Tibial artery (tissue), 4 donors: ENCODE measurements around the gene B3GNT3.
A peak's percentile ranks its signal among the peaks of the same experiment; 100 is the strongest.
"Not testable (repeated sequence)": the region's sequence is repeated elsewhere in the genome, so short reads cannot be mapped to it uniquely, and the experiment has no call there.

Source experiments
- DNase-seq, 2 donors: peaks; one replicate each; pipeline ENCODE4 v3.0.0-alpha.2; 2019
- H3K27ac ChIP-seq, 2 donors: fragments of 200-600 bp; sonication (generic) in 1 of 2; 1 replicate in 1 of 2; 2 replicates in 1 of 2; pipeline ENCODE4 v1.5.1; 2018 to 2019; ENCODE audit warnings: mild to moderate bottlenecking in 1 of 2
- H3K27me3 ChIP-seq, 2 donors: fragments of 200-600 bp; sonication (generic) in 1 of 2; one replicate each; pipeline versions ENCODE4 v1.5.1 to v1.6.0; 2016 to 2019
- H3K36me3 ChIP-seq, 3 donors: fragments of 200-600 bp; sonication (generic) in 2 of 3; one replicate each; pipeline ENCODE4 v1.5.1; 2016 to 2019; ENCODE audit warnings: mild to moderate bottlenecking in 2 of 3
- H3K4me1 ChIP-seq, 4 donors: fragments of 200-600 bp; sonication (generic) in 2 of 4; 1 replicate in 3 of 4; 2 replicates in 1 of 4; pipeline ENCODE4 v1.5.1; 2016 to 2019
- H3K4me3 ChIP-seq, 2 donors: fragments of 200-600 bp; sonication (generic) in 1 of 2; 1 replicate in 1 of 2; 2 replicates in 1 of 2; pipeline ENCODE4 v1.5.1; 2018 to 2019; ENCODE audit warnings: mild to moderate bottlenecking in 2 of 2
- H3K9me3 ChIP-seq, 3 donors: fragments of 200-600 bp; sonication (generic) in 1 of 3; one replicate each; pipeline ENCODE4 v1.5.1; 2016 to 2019
- CTCF ChIP-seq, 2 experiments: fragments of 200-600 bp in 1 of 2; fragments of 450-650 bp in 1 of 2; IDR thresholded peaks; one replicate each; pipeline ENCODE4 v1.5.1; 2017 to 2019; ENCODE audit warnings: antibody characterized with exemption in 2 of 2, mild to moderate bottlenecking in 1 of 2, moderate library complexity in 1 of 2
- intact Hi-C: fragments of 100-400 bp; cut with DNase I; formaldehyde crosslinking; loops from one replicate; pipeline ENCODE4 v1.15.0; 2023; ENCODE audit warnings: low total_unique reads

The B3GNT3 gene

GRCh38 chr19:17778251-17778967, 16.5 kb upstream of the B3GNT3 start:
- intact Hi-C loops: no loop called here
- no peak for TF ChIP-seq CTCF (IDR thresholded peaks at IDR 0.05)

GRCh38 chr19:17778968-17779929, 15.7 kb upstream of the B3GNT3 start:
- H3K27ac ChIP-seq: no peak overlapping the region

More at GRCh38 chr19:17778251-17778967, 16.5 kb upstream of the B3GNT3 start:
- peak overlapping the region in 1 of 2 donors; percentile 24 for H3K4me3 ChIP-seq
- H3K27ac ChIP-seq: no peak overlapping the region
- peak; percentile 42 to 73 for DNase-seq
- H3K36me3 ChIP-seq: no peaks in the 10 kb centered on the region
- H3K27me3 ChIP-seq: peaks cover 0 to 70% of the 10 kb centered on the region in 2 donors
- H3K9me3 ChIP-seq: no peaks in the 10 kb centered on the region
- peaks cover 0 to 17% (median 7%) of the 10 kb centered on the region in 4 donors for H3K4me1 ChIP-seq

GRCh38 chr19:17780781-17781180, 14.2 kb upstream of the B3GNT3 start:
- Histone ChIP-seq H3K4me1 (peaks cover 0 to 17% (median 9%) of the 10 kb centered on the region in 4 donors), H3K36me3 (no peaks in the 10 kb centered on the region), H3K27ac (no peak overlapping the region), H3K4me3 (no peak overlapping the region), H3K27me3 (peaks cover 0 to 74% of the 10 kb centered on the region in 2 donors), H3K9me3 (no peaks in the 10 kb centered on the region)
- DNase-seq: no peak
- no peak for TF ChIP-seq CTCF (IDR thresholded peaks at IDR 0.05)
- intact Hi-C loops: no loop called here

More at GRCh38 chr19:17778968-17779929, 15.7 kb upstream of the B3GNT3 start:
- Histone ChIP-seq H3K36me3 (no peaks in the 10 kb centered on the region), H3K9me3 (no peaks in the 10 kb centered on the region), H3K4me1 (peaks cover 0 to 17% (median 9%) of the 10 kb centered on the region in 4 donors), H3K27me3 (peaks cover 0 to 75% of the 10 kb centered on the region in 2 donors), H3K4me3 (peak overlapping the region in 1 of 2 donors; percentile 24)
- DNase-seq: peak; percentile 58 to 70
- intact Hi-C loops: no loop called here
- no peak for TF ChIP-seq CTCF (IDR thresholded peaks at IDR 0.05)

- peaks cover 0 to 11% (median 3%) of the 10 kb centered on the region in 4 donors for H3K4me1 ChIP-seq
- H3K9me3 ChIP-seq, intact Hi-C loops, DNase-seq, H3K4me3 ChIP-seq, H3K36me3 ChIP-seq, H3K27ac ChIP-seq: not testable (repeated sequence)
- peaks cover 0 to 60% of the 10 kb centered on the region in 2 donors for H3K27me3 ChIP-seq
Measured at GRCh38 chr19:17783721-17784120, 11.2 kb upstream of the B3GNT3 start.

GRCh38 chr19:17784201-17785008, 10.5 kb upstream of the B3GNT3 start:
- H3K4me1 ChIP-seq: peaks cover 0 to 4% (median 2%) of the 10 kb centered on the region in 4 donors
- H3K27me3 ChIP-seq: peaks cover 0 to 58% of the 10 kb centered on the region in 2 donors
- H3K36me3 ChIP-seq: no peaks in the 10 kb centered on the region
- intact Hi-C loops: no loop called here
- no peaks in the 10 kb centered on the region for H3K9me3 ChIP-seq
- peak; percentile 53 to 71 for DNase-seq
- no peak overlapping the region for H3K4me3 ChIP-seq
- no peak overlapping the region for H3K27ac ChIP-seq
- peak; percentile 74 to 75 for TF ChIP-seq CTCF (IDR thresholded peaks at IDR 0.05)
